Hematopoietic multipotent progenitor cell treated with erythropoietin and hydrocortisone succinate and interleukin-3 and kit ligand, for 4 days (in vitro differentiated cells): ENCODE results near the gene MTFP1.

Experiments used
- DNase-seq: peaks from one replicate; pipeline ENCODE4 v3.0.0-alpha.2; 2015

Gene MTFP1

DNA sequence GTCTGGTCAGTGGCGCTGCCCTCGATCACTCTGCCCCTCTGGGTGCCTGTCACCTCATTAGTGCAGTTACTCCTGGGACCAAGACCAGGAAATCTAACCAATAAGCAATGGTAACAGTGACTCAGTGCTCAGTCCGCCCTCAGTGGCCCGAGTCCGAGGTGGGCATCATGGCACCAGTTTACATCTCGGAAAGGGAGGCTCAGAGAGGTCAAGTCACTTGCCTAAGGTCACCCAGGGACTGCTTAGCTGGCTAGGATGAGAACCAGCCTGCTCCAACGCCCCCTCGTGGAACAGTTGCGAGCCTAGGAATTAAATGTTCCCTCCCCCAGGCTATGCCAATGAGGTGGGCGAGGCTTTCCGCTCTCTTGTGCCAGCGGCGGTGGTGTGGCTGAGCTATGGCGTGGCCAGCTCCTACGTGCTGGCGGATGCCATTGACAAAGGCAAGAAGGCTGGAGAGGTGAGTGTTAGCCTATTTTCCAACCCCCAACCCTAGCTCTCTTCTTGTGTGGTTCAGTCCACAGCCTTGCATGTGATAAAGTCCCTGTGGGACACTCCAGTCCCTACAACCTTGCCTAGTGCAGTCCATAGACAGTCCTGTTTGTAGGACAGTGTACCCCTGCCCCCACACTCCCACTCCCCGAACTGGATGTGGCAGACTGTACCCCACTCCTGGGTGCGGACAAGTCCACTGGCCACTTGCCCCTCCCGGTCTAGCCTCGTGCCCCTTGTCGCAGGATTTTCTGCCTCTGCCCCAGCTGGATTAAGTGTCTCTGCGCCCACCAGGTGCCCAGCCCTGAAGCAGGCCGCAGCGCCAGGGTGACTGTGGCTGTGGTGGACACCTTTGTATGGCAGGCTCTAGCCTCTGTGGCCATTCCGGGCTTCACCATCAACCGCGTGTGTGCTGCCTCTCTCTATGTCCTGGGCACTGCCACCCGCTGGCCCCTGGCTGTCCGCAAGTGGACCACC, 1.1 kb downstream of the MTFP1 start:
- DNase-seq = peak; percentile 96

DNA sequence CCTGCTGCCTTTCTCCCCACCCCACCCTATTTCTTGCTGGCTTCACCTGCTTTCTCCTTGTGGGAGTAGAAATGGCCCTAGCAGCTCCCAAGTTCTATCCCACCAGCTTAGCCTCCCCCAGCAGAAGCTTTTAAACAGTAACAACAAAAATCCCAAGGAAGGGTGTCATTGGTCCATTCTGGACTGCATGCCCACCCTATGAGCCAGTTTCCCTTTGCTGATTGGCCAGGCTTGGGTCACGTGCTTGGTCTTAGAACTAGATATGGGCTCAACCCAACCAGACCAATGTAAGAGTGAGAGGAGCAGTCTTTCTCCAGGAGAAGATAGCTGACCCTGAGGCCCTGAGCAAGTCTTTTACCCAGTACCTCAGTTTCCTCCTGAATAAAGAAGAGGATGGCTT, 2.3 kb downstream of the MTFP1 start:
- DNase-seq = no peak

DNA sequence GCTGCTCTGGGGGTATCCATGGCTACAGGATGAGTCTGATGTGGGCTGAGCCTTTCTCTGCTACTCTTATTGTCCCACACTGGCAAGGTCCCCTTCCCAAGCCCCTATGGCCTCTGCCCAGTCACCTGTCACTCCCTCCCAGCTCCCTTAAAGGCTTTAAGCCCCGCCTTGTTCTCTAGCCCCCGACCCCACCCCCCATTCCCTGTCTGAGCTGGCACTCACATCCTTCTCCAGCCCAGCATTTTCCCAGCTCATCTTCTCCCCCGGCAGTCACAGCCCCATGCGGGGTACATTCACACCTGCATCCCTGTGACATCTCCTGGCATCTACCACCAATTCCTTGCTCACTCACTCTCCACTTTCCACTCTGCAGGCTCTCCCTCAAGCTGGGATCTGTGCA, 4.3 kb downstream of the MTFP1 start:
- DNase-seq = no peak

DNA sequence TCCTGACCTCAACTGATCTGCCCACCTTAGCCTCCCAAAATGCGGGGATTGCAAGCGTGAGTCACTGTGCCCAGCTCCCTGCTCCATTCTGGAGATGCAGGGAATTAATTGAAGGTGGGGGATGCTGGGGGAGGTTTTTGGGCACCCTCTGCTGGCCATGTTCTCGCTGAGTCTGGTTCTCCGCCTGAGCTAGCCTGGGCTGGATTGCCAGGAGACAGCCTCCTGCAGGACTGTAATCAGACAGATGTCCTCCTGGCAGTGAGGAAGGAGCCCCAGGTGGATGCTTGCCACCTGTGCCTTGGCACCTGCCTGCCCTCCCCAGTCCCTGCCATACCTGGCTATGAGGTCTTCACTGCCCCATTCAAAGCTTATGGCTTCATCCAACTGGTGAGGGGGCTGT, 5.4 kb downstream of the MTFP1 start:
- DNase-seq = no peak

DNA sequence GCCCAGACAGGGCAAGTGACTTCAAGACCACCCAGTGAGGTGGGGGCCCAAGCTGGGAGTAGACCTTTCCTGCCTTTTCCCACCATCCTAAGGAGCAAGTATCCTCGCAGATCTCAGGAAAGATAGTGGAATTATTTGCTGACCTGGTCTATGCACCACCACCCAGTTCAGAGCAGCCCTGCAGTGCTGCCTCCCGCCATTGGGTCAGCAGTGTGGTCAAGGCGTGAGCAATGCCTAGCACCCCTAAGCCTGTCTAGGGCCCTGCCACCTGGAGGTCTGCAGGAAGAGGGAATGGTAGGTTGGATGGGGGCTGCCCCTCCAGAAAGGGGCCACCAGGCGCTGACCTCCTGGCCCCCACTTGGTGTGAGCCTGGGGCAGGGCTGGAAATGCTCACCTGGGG, 6.5 kb downstream of the MTFP1 start:
- DNase-seq = no peak

GRCh38 chr22:30432520-30432919, 7.0 kb downstream of the MTFP1 start:
- no peak for DNase-seq

- no peak for DNase-seq
Observed at GRCh38 chr22:30433227-30433626, 7.7 kb downstream of the MTFP1 start.

DNA sequence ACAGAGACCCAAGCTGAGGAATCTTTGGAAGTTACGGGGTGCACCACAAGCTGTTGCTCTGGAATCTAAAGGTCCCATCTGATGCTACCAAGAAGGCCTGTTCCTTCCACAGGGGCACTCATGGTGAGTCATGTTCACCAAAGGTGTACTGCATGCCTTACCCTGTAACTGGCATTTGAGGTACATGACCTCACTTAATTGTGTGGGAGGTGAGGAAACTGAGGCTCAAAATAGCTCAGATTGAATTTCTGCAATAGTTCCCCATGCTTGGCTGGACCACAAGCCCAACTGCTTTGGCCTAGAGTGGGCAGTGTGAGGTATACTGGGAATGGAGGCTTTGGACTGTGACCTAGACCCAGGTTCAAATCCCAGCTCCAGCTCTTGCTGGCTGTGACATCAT, 8.2 kb downstream of the MTFP1 start:
- no peak for DNase-seq

GRCh38 chr22:30434843-30435242, 9.3 kb downstream of the MTFP1 start:
- no peak for DNase-seq

DNA sequence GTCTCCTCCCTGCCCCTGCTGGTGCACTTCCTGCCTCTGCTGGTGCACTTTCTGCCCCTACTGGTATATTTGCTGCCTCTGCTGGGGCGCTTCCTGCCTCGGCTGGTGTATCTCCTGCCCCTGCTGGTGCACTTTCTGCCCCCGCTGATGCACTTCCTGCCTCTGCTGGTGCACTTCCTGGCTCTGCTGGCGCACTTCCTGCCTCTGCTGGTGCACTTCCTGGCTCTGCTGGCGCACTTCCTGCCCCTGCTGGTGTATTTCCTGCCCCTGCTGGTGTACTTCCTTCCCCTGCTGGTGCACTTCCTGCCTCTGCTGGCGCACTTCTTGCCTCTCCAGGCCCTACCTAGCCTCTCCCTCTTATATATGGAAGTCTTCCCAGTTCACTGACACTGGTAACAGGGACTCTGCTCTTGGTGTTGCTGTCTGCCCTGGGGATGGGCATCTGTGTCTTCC, 10.1 kb downstream of the MTFP1 start:
- DNase-seq = peak; percentile 57

DNA sequence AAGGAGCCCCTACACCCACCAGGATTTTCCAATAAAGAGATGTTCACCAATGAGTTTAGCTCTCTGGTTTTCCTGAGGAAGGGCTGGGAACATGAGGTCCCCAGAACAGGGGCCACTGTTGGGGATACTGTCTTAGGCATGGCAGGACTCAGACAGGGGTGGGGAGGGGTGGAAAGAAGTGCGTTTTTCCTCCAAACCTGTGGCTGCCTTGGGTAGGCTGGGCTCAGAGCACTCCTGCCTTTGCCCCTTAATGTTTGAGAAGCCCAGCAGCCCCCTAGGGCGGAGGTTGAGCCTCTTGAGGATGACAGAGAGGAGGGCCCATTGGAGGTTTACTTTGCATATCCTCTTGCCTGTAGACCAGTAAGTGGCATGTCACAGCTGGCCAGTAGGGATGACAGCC, 10.6 kb downstream of the MTFP1 start:
- DNase-seq = no peak

GRCh38 chr22:30438559-30438958, 13.0 kb downstream of the MTFP1 start:
- DNase-seq = no peak

DNA sequence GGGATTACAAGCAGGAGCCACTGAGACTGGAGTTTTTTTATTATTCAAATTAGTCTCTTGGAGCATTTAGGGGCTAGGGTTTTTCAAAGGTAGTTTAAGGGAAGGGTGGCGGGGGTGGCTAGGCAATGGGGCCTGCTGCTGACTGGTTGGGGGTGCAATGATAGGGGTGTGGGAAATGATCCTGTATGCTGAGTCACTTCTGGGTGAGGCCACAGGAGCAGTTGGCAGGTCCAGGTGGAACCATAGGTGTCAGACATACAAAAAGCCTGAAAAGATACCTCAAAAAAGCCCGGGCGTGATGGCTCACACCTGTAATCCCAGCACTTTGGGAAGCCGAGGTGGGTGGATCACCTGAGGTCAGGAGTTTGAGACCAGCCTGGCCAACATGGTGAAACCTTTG, 13.7 kb downstream of the MTFP1 start:
- no peak for DNase-seq

DNA sequence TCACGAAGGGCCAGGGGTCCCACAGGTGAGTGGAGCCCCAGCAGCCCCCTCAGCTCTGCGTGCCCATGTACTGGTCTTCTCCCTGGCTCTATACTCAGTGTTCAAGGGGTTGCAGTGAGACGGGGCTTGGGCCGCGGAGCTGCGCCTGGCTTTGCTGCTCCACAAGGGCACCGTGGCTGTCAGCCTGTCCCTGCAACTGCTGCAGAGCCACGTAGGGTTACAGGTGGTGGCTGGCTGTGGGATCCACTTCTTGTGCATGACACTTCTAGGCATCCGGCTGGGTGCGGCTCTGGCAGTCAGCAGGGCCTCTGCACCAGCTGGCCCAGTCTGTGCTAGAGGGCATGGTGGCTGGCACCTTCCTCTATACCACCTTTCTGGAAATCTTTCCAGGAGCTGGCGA, 14.3 kb downstream of the MTFP1 start:
- DNase-seq = no peak

- no peak for DNase-seq
Observed at GRCh38 chr22:30441088-30441487, 15.5 kb downstream of the MTFP1 start.

- peak; percentile 76 for DNase-seq
Observed at GRCh38 chr22:30444632-30445437, 19.3 kb downstream of the MTFP1 start.

DNA sequence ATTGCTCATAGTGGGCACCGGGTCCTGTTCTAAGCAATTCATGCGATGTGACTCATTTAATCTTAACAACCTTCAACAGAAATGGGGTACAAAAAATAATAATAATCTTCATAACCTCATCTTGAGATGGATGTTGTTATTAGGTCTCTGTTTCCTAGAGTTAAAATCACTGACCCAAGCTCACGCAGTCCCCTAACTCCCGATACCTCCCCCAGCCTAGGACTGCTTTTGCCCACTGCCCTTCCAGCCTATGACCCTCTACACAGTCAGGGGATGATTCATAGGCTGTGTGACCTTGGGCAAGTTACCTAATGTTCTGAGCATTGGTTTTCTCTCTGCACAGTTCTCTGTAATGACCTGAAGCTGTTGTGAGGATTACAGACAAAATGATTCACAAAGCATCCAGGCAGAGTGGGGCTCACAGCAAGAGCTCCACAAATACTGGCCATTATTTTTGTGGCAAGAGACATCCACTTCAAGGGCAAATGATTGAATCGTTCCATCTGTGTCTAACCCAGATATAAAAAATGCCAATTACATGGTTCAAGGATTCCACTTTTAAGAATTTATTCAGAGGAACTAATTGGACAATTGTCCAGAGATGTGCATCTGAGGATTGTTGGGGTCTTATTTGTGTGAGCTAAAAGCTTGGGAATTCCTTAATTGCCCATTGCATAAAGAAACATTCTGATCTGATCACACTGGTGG, 20.0 kb downstream of the MTFP1 start:
- DNase-seq = no peak

- DNase-seq = peak; percentile 80
Observed at GRCh38 chr22:30447656-30448055, 22.1 kb downstream of the MTFP1 start.

- DNase-seq = peak; percentile 94
Observed at GRCh38 chr22:30451488-30451887, 25.9 kb downstream of the MTFP1 start.

- DNase-seq = no peak
Observed at GRCh38 chr22:30452861-30453260, 27.3 kb downstream of the MTFP1 start.

- peak; percentile 91 for DNase-seq
Observed at GRCh38 chr22:30453731-30454510, 28.4 kb downstream of the MTFP1 start.

- DNase-seq = no peak
Observed at GRCh38 chr22:30455075-30455840, 29.7 kb downstream of the MTFP1 start.
